Measurements from ENCODE around the gene PKDCC.
A peak's percentile ranks its signal among the peaks of the same experiment; 100 is the strongest.
"Not testable (repeated sequence)": the region's sequence is repeated elsewhere in the genome, so short reads cannot be mapped to it uniquely, and the experiment has no call there.

Gene PKDCC

GRCh38 chr2:42030829-42031228 is 17.0 kb upstream of the PKDCC start:
- no peak for DNase-seq

- DNase-seq: no peak
These were observed 16.3 kb upstream of the PKDCC start for GRCh38 chr2:42031281-42032223.

- DNase-seq: no peak
These were observed 15.6 kb upstream of the PKDCC start for GRCh38 chr2:42032224-42032620.

- DNase-seq: no peak
These were observed 15.1 kb upstream of the PKDCC start for GRCh38 chr2:42032745-42033144.

- not testable (repeated sequence) for DNase-seq
These were observed 13.7 kb upstream of the PKDCC start for GRCh38 chr2:42034096-42034495.

- DNase-seq: no peak
These were observed 12.6 kb upstream of the PKDCC start for GRCh38 chr2:42035241-42035640.

GRCh38 chr2:42036413-42036812 is 11.4 kb upstream of the PKDCC start:
- no peak for DNase-seq

GRCh38 chr2:42036940-42037339 is 10.9 kb upstream of the PKDCC start:
- no peak for DNase-seq

GRCh38 chr2:42040643-42041278 is 7.1 kb upstream of the PKDCC start:
- no peak for DNase-seq

GRCh38 chr2:42041377-42042127 is 6.3 kb upstream of the PKDCC start:
- DNase-seq: no peak

- DNase-seq: no peak
These were observed 5.0 kb upstream of the PKDCC start for GRCh38 chr2:42042631-42043355.

- no peak for DNase-seq
These were observed 3.9 kb upstream of the PKDCC start for GRCh38 chr2:42043789-42044394.

GRCh38 chr2:42044939-42045338 is 2.9 kb upstream of the PKDCC start:
- no peak for DNase-seq

- no peak for DNase-seq
These were observed 2.5 kb upstream of the PKDCC start for GRCh38 chr2:42045352-42045751.

- peak; percentile 43 for DNase-seq
These were observed 1.7 kb upstream of the PKDCC start for GRCh38 chr2:42045848-42046748.

GRCh38 chr2:42046819-42047487 is 868 bp upstream of the PKDCC start:
- peak; percentile 61 for DNase-seq

- DNase-seq: no peak
These were observed 739 bp downstream of the PKDCC start for GRCh38 chr2:42048299-42049220.

- DNase-seq: no peak
These were observed 1.6 kb downstream of the PKDCC start for GRCh38 chr2:42049221-42050009.
